GM12875 (cell line): ENCODE results near the gene DSCAM.

ENCODE experiments used
- H3K4me3 ChIP-seq: one replicate; pipeline ENCODE4 v1.5.1; 2011; ENCODE audit warnings: low read depth, low read length, control low read depth
- CTCF ChIP-seq: IDR thresholded peaks from 2 replicates; pipeline ENCODE4 v1.5.1; 2011; ENCODE audit warnings: low read depth, mild to moderate bottlenecking, control low read depth, inconsistent platforms, low read length, moderate library complexity, borderline replicate concordance; ENCODE audit not compliant: insufficient read depth

DSCAM gene

GRCh38 chr21:40315626-40316025, 531.3 kb downstream of the DSCAM start:
- no peak overlapping the region for H3K4me3 ChIP-seq
- no peak for TF ChIP-seq CTCF

- no peak overlapping the region for H3K4me3 ChIP-seq
- TF ChIP-seq CTCF = no peak
Observed at GRCh38 chr21:40313260-40313659, 533.7 kb downstream of the DSCAM start.

GRCh38 chr21:40300300-40300699, 546.7 kb downstream of the DSCAM start:
- no peak overlapping the region for H3K4me3 ChIP-seq
- no peak for TF ChIP-seq CTCF

GRCh38 chr21:40299451-40299850, 547.5 kb downstream of the DSCAM start:
- no peak for TF ChIP-seq CTCF
- no peak overlapping the region for H3K4me3 ChIP-seq

GRCh38 chr21:40294345-40294744, 552.6 kb downstream of the DSCAM start:
- H3K4me3 ChIP-seq = no peak overlapping the region
- TF ChIP-seq CTCF = no peak

DNA sequence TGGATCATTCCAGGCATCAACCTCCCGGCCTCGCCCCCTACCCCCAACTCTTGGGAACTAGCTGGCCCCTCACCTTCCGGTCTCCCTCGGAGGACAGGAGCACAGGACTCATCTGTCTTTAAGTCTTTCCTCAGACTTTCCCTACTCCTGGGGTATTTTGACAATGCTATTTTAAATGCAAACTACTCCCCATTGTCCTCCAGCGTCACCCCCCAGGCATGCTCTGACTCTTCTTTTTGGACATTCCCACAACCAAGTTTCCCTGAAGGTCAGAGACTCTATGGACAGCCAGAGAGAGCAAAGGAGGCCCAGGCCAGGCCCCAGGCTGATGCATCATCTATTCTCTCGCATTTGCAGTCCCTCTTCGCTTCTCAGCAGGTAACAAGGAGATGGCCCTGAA, 555.4 kb downstream of the DSCAM start:
- TF ChIP-seq CTCF = no peak
- no peak overlapping the region for H3K4me3 ChIP-seq

- TF ChIP-seq CTCF = no peak
- H3K4me3 ChIP-seq = no peak overlapping the region
Observed at GRCh38 chr21:40284409-40284808, 562.5 kb downstream of the DSCAM start.
